Measurements from ENCODE around the gene ARHGEF10L. TPM values are rescaled to one million over a fixed set of nuclear protein-coding genes. Genes with fewer than 3 reads are reported as not detected.

ARHGEF10L gene
- total RNA-seq, 1 donor from 2014 or later: 53.0 TPM

GRCh38 chr1:17632106-17632505 lies 92.6 kb downstream of the ARHGEF10L start:
- no peak for DNase-seq (ENCODE audit: low spot score)

GRCh38 chr1:17632541-17633184 lies 93.2 kb downstream of the ARHGEF10L start:
- DNase-seq (ENCODE audit: low spot score): no peak

GRCh38 chr1:17633654-17634053 lies 94.2 kb downstream of the ARHGEF10L start:
- DNase-seq (ENCODE audit: low spot score): no peak

- DNase-seq (ENCODE audit: low spot score): no peak
Measured at GRCh38 chr1:17635276-17635675, 95.8 kb downstream of the ARHGEF10L start.

- DNase-seq (ENCODE audit: low spot score): peak; percentile 56
Measured at GRCh38 chr1:17635811-17636210, 96.3 kb downstream of the ARHGEF10L start.

- DNase-seq (ENCODE audit: low spot score): no peak
Measured at GRCh38 chr1:17636612-17637011, 97.1 kb downstream of the ARHGEF10L start.

- no peak for DNase-seq (ENCODE audit: low spot score)
Measured at GRCh38 chr1:17637055-17637454, 97.6 kb downstream of the ARHGEF10L start.

- DNase-seq (ENCODE audit: low spot score): no peak
Measured at GRCh38 chr1:17639703-17640340, 100.3 kb downstream of the ARHGEF10L start.

GRCh38 chr1:17640393-17640792 lies 100.9 kb downstream of the ARHGEF10L start:
- no peak for DNase-seq (ENCODE audit: low spot score)

GRCh38 chr1:17640975-17641374 lies 101.5 kb downstream of the ARHGEF10L start:
- no peak for DNase-seq (ENCODE audit: low spot score)

GRCh38 chr1:17642169-17642568 lies 102.7 kb downstream of the ARHGEF10L start:
- no peak for DNase-seq (ENCODE audit: low spot score)

- no peak for DNase-seq (ENCODE audit: low spot score)
Measured at GRCh38 chr1:17642943-17643342, 103.4 kb downstream of the ARHGEF10L start.

GRCh38 chr1:17643861-17644703 lies 104.6 kb downstream of the ARHGEF10L start:
- DNase-seq (ENCODE audit: low spot score): no peak

- no peak for DNase-seq (ENCODE audit: low spot score)
Measured at GRCh38 chr1:17645068-17645911, 105.8 kb downstream of the ARHGEF10L start.

- no peak for DNase-seq (ENCODE audit: low spot score)
Measured at GRCh38 chr1:17646444-17647280, 107.2 kb downstream of the ARHGEF10L start.

GRCh38 chr1:17648457-17649145 lies 109.1 kb downstream of the ARHGEF10L start:
- no peak for DNase-seq (ENCODE audit: low spot score)

GRCh38 chr1:17649371-17650106 lies 110.0 kb downstream of the ARHGEF10L start:
- DNase-seq (ENCODE audit: low spot score): no peak

- DNase-seq (ENCODE audit: low spot score): no peak
Measured at GRCh38 chr1:17653276-17653675, 113.8 kb downstream of the ARHGEF10L start.

- no peak for DNase-seq (ENCODE audit: low spot score)
Measured at GRCh38 chr1:17653728-17654351, 114.3 kb downstream of the ARHGEF10L start.

Measured in mucosa of gallbladder (tissue), 1 donor.